Melanocyte of skin (primary cell): ENCODE data around the gene PRSS22. TPM values are rescaled to one million over a fixed set of nuclear protein-coding genes. Genes with fewer than 3 reads are reported as not detected.

Source experiments
- total RNA-seq, 2 donors: library from RNA; depleted of rRNA; stranded (reverse); fragments of >200 nt; gene quantifications; 2 replicates each; pipeline ENCODE4 v1.2.3, GENCODE V29; 2012

Gene PRSS22, protein sequence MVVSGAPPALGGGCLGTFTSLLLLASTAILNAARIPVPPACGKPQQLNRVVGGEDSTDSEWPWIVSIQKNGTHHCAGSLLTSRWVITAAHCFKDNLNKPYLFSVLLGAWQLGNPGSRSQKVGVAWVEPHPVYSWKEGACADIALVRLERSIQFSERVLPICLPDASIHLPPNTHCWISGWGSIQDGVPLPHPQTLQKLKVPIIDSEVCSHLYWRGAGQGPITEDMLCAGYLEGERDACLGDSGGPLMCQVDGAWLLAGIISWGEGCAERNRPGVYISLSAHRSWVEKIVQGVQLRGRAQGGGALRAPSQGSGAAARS
- not detected for total RNA-seq

DNA sequence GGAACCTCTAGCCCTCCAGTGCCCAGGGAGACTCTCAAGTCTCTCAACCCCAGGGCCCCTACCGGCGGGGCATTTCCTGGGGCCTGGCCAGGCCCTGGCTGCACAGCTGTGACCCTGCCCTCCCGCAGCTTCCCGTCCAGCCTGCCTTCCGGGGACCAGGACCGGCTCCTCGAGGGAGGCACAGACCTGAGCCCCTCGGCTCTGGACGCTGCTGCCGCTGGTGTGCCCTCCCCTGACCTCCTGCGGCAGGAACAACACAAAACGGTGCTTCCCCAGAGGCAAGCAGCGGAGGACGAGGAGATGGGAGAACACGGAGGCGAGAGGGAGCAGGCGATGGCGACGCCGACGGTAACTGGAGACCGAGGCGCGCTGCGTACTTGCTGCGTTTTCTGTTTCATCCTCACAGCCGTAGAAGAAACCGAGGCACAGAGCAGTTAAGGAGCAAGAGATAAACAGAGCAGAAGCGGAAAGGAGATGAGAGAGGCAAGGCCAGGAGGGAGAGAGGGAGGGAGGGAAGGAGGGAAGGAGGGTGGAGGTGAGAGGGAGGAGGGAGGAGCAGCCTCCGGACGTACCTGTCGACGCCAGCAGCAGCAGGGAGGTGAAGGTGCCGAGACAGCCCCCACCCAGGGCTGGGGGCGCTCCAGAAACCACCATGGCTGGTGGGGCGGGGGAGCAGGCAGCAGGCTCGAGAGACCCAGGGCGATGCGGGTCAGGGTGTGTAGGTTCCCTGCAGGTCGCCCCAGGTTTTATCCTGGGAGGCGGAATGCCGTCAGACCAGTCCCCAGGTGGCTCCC is at the start of gene PRSS22:
Gene PRSS22, minus strand, starts transcription at position 720 of the 794 bp plus-strand sequence. Its CDS starts 66 bp downstream, at position 654.

DNA sequence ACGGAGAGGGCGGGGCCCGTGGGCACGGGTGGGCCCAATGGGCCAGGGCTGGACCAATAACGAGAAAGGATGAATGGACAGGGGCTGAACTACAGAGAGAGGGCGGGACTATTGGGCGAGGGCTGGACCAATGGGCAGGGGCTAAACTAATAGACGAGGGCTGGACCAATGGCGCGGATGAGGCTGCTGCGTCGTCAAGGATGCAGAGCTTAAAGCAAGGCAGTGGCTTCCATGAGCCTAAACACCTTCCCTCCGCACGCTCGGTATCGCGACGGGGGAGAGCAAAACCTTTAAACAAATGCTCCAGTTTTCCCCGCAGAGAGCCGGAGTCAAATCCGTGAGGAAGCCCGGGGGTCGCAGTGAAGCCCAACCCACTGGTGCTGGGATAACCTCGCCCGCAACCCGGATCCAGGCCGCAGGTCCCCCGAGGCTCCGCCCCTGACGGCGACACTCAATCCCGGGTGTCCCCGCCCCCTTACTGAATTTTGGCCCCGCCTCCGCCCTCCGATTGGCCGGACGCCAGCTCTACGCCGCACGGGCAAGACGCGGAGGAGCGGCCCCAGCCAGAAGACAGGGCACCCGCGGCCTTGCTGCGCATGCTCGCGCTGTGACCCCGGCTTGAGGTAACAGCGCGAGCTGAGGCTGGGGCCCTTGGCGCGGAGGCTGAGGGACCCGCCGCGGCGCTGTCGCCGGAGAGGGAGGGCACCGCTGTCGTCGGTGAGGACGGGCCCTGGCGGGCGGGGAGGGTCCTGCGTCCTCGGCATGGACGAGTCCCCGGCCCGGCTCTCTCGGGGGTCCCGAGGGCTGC is 24.9 kb upstream of the PRSS22 start, which contains the start of gene FLYWCH2:
Gene FLYWCH2, plus strand, starts transcription at position 566 of the 808 bp plus-strand sequence. CDS start 13,235 bp downstream, outside the sequence.

GRCh38 chr16:2829501-2830354 is 28.2 kb downstream of the PRSS22 start, which contains the start of gene ZG16B:
Gene ZG16B, plus strand, starts transcription at chr16:2830303. Its CDS starts 139 bp downstream, at chr16:2830442.

DNA sequence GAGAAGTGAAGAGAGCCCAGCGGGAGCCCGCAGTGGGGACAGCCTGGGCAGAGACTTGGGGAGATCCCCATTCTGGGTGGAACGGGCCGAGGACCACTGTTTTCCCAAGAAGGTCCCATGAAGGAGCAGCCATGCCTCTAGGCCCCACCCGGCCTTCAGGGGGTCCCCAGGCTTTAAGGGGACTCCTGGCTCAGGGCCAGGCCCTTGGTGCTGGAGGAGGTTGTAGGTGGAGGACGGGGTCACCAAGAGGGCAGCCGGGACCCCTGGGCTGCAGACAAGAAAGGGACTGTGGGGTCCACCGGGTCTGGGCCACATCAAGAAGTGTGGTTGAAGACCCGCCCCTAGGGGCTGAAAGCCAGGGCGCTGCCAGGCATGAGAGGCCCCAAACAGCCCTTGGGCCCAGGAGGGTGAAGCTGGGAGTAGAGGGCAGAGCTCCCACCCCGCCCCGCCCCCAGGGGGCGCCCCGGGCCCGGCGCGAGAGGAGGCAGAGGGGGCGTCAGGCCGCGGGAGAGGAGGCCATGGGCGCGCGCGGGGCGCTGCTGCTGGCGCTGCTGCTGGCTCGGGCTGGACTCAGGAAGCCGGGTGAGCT is 41.1 kb downstream of the PRSS22 start, which contains the start of gene PRSS21:
Gene PRSS21, plus strand, starts transcription at position 487 of the 589 bp plus-strand sequence. Its CDS starts 32 bp downstream, at position 519.

Other genes with a start within 250 kb of the PRSS22 start
- 10 to 100 TPM; 16.2 to 27.6 TPM for gene KCTD5, start 175.6 kb downstream of the PRSS22 start, total RNA-seq
- gene PRSS27, start 137.9 kb downstream of the PRSS22 start, total RNA-seq = 1 to 10 TPM in 1 of 2 donors, under 1 TPM in 1; 1.00 to 1.4 TPM
- gene SRRM2, start 105.5 kb downstream of the PRSS22 start, total RNA-seq = 10 to 100 TPM; 61.9 to 73.0 TPM
- gene ELOB, start 80.9 kb downstream of the PRSS22 start, total RNA-seq = 100 to 1,000 TPM; 238 TPM
- not detected for gene PRSS33, start 70.6 kb downstream of the PRSS22 start, total RNA-seq
- not detected for gene PRSS41, start 59.7 kb downstream of the PRSS22 start, total RNA-seq
- 1 to 10 TPM in 1 of 2 donors, not detected in 1; 1.4 TPM for gene PRSS21, start 40.9 kb downstream of the PRSS22 start, total RNA-seq
- not detected for gene ZG16B, start 27.9 kb downstream of the PRSS22 start, total RNA-seq
- 10 to 100 TPM; 47.8 to 57.6 TPM for gene FLYWCH2, start 25.0 kb upstream of the PRSS22 start, total RNA-seq
- gene FLYWCH1, start 53.8 kb upstream of the PRSS22 start, total RNA-seq = 100 to 1,000 TPM in 1 of 2 donors, 10 to 100 TPM in 1; 54.6 to 113 TPM
- gene KREMEN2, start 106.1 kb upstream of the PRSS22 start, total RNA-seq = under 1 TPM; 0.33 to 0.34 TPM
- gene PAQR4, start 111.2 kb upstream of the PRSS22 start, total RNA-seq = 10 to 100 TPM in 1 of 2 donors, 1 to 10 TPM in 1; 9.6 to 22.0 TPM
- gene PKMYT1, start 122.3 kb upstream of the PRSS22 start, total RNA-seq = 10 to 100 TPM; 16.5 to 52.3 TPM
- not detected for gene CLDN9, start 154.8 kb upstream of the PRSS22 start, total RNA-seq
- gene CLDN6, start 160.0 kb upstream of the PRSS22 start, total RNA-seq = not detected
- gene TNFRSF12A, start 162.2 kb upstream of the PRSS22 start, total RNA-seq = 10 to 100 TPM; 16.9 to 35.6 TPM
- gene HCFC1R1, start 165.8 kb upstream of the PRSS22 start, total RNA-seq = 10 to 100 TPM; 11.7 to 19.6 TPM
- 10 to 100 TPM; 24.0 to 25.5 TPM for gene THOC6, start 165.9 kb upstream of the PRSS22 start, total RNA-seq
- gene BICDL2, start 178.8 kb upstream of the PRSS22 start, total RNA-seq = not detected
- under 1 TPM; under 0.01 to 1.00 TPM for gene MMP25, start 188.4 kb upstream of the PRSS22 start, total RNA-seq
- gene IL32, start 207.5 kb upstream of the PRSS22 start, total RNA-seq = 1 to 10 TPM in 1 of 2 donors, not detected in 1; 6.2 TPM
- gene ZSCAN10, start 241.1 kb upstream of the PRSS22 start, total RNA-seq = not detected